ENCODE measurements around the gene TSPAN11. TPM values are rescaled to one million over a fixed set of nuclear protein-coding genes. Genes with fewer than 3 reads are reported as not detected.
"Not testable (repeated sequence)": the region's sequence is repeated elsewhere in the genome, so short reads cannot be mapped to it uniquely, and the experiment has no call there.

The TSPAN11 gene
- polyA plus RNA-seq, 2 of the 4 experiments (the other 2 are of a cell fraction) = 0.01 to 0.06 TPM

DNA sequence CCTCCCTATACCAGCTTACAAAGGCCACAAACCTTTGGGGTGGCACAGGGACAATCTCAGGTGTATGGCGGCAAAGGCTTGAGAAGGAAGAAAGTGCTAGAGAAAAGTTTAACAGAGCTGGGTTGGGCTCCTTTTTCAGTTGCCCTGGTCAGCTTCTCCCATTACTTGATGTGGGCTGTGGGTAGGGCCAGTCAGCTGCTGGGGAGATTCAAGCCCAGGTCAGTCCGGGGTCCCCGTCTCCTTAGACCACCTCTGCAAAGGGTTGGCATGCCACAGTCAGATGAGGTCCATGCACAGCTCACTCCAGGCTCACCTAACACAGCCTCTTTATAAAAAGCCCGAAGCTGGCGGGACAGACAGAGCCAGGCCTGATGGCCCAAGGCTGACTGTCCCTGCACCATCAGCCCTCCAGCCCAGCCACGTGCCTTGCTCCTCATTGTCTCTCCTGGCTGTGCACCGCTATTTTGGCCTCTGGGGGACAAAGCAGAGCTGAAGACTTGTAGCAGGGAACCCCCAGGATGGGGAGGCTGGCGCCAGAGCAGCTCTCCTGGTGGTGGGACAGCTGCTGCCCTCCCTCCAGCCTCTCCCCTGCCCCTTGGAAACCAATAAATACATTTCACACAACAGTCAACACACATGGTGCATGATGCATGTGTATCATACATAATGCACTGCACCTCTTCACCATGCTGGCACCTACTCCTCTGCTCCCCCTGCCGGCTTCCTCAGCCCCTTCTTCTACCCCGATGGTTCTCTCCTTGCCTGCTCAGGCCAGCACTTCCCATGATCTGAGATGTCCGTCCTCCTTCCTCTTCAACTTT lies 85.4 kb downstream of the TSPAN11 start:
- Histone ChIP-seq H3K4me3 (no peak overlapping the region), H3K9me3 (no peaks in the 10 kb centered on the region), H3K27ac (no peak overlapping the region), H3K4me2 (no peak overlapping the region), H3K4me1 (no peaks in the 10 kb centered on the region)
- POLR2A ChIA-PET = no interaction called here
- 57% methylated on average over 11 of the region's 11 CpGs for WGBS (ENCODE audit: missing lambda C conversion rate)
- CTCF ChIA-PET = interaction anchor here (0.6 to 2.0 kb wide), 7 partner anchors 12 to 169 kb away, joined by 3 to 9 read pairs (median 4); no protein-coding TSS in a partner anchor
- FAIRE-seq (no peak), ATAC-seq (peak; percentile 85 to 94), DNase-seq (ENCODE audit: low read depth in 1 of 2, low spot score in 1 of 2) (no peak)
- no peak for TF ChIP-seq EP300 (IDR thresholded peaks at IDR 0.05)
- TF ChIP-seq BHLHE40 (IDR thresholded peaks at IDR 0.05; ENCODE audit: low read depth, low read length) = no peak
- TF ChIP-seq, protein P1, sequence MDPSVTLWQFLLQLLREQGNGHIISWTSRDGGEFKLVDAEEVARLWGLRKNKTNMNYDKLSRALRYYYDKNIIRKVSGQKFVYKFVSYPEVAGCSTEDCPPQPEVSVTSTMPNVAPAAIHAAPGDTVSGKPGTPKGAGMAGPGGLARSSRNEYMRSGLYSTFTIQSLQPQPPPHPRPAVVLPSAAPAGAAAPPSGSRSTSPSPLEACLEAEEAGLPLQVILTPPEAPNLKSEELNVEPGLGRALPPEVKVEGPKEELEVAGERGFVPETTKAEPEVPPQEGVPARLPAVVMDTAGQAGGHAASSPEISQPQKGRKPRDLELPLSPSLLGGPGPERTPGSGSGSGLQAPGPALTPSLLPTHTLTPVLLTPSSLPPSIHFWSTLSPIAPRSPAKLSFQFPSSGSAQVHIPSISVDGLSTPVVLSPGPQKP (IDR thresholded peaks at IDR 0.05; ENCODE audit: low read depth, low read length) = no peak
- TF ChIP-seq SMC3 (IDR thresholded peaks at IDR 0.05) = 0 out of 3 replicates have a peak, but pooled peaks have one; percentile 15
- TF ChIP-seq CHD2 (IDR thresholded peaks at IDR 0.05; ENCODE audit: low read length, partially characterized antibody) = no peak
- no peak for TF ChIP-seq JUNB (IDR thresholded peaks at IDR 0.05)
- TF ChIP-seq MYC (IDR thresholded peaks at IDR 0.05; ENCODE audit: borderline replicate concordance, low read length) = no peak
- TF ChIP-seq EHMT2 (IDR thresholded peaks at IDR 0.05; ENCODE audit: low read depth) = no peak
- no peak for TF ChIP-seq BCL3 (IDR thresholded peaks at IDR 0.05)
- no peak for TF ChIP-seq FOSL2 (IDR thresholded peaks at IDR 0.05)
- TF ChIP-seq FOSL2 (CRISPR knock-in tag; IDR thresholded peaks at IDR 0.05) = no peak
- TF ChIP-seq RAD21 (conservative IDR thresholded peaks at IDR 0.05 in 1 of 2, IDR thresholded peaks at IDR 0.05 in 1 of 2) = peak in 1 of 2 experiments; percentile 30; a peak in 1 of 5 replicates
- no peak for TF ChIP-seq KDM5A (IDR thresholded peaks at IDR 0.05)

- ATAC-seq = peak in 1 of 2 experiments; percentile 12; a peak in 2 of 6 replicates
- CTCF ChIA-PET = interaction anchor here (1.0 to 2.0 kb wide), 4 partner anchors 11 to 167 kb away, joined by 3 to 4 read pairs (median 4); no protein-coding TSS in a partner anchor
- H3K27ac ChIP-seq; H3K9me3 ChIP-seq; H3K4me2 ChIP-seq; H3K4me1 ChIP-seq; DNase-seq (ENCODE audit: low read depth in 1 of 2, low spot score in 1 of 2); H3K4me3 ChIP-seq; POLR2A ChIA-PET; FAIRE-seq: not testable (repeated sequence)
- WGBS (ENCODE audit: missing lambda C conversion rate) = 48% methylated on average over 7 of the region's 7 CpGs
Measured at GRCh38 chr12:31012567-31012891, 86.0 kb downstream of the TSPAN11 start.

DNA sequence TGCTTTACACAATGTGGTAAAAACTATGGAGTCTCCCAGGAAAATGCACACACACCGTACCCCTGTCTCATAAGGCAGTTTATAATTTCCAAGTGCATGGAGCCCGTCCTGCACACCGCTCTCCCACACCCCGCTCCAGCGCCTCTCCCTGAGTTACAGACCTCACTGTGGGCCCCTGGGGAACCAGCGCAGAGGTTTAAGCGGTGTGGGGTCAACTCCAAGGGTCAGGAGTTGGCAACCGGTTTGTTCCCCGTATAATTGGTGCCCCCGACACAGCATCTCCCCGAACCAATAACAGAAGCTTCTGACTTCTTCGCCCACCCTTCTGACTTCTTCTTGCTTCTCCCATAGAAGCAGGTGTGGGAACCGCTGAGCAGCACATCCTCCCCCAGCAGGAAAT lies 88.7 kb downstream of the TSPAN11 start:
- TF ChIP-seq RNF2 (IDR thresholded peaks at IDR 0.05; ENCODE audit: borderline replicate concordance, low read depth) = no peak
- no peak for TF ChIP-seq EP300 (IDR thresholded peaks at IDR 0.05)
- no peak for TF ChIP-seq FOXS1 (CRISPR knock-in tag; IDR thresholded peaks at IDR 0.05)
- TF ChIP-seq, protein P2, sequence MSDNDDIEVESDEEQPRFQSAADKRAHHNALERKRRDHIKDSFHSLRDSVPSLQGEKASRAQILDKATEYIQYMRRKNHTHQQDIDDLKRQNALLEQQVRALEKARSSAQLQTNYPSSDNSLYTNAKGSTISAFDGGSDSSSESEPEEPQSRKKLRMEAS (IDR thresholded peaks at IDR 0.05) = no peak
- TF ChIP-seq, protein P1 (IDR thresholded peaks at IDR 0.05; ENCODE audit: low read depth, low read length) = no peak
- no peak for DNase-seq (ENCODE audit: low read depth in 1 of 2, low spot score in 1 of 2)
- no peak for FAIRE-seq
- CTCF ChIA-PET = no interaction called here
- Histone ChIP-seq H3K4me3 (no peak overlapping the region), H3K4me2 (no peak overlapping the region), H3K9me3 (no peaks in the 10 kb centered on the region), H3K27ac (no peak overlapping the region), H3K4me1 (no peaks in the 10 kb centered on the region)
- POLR2A ChIA-PET = no interaction called here
- 87% methylated on average over 13 of the region's 13 CpGs for WGBS (ENCODE audit: missing lambda C conversion rate)
- no peak for ATAC-seq

Measured in A549 (cell line).